ENCODE results near the gene SLC4A3.

The SLC4A3 gene

DNA sequence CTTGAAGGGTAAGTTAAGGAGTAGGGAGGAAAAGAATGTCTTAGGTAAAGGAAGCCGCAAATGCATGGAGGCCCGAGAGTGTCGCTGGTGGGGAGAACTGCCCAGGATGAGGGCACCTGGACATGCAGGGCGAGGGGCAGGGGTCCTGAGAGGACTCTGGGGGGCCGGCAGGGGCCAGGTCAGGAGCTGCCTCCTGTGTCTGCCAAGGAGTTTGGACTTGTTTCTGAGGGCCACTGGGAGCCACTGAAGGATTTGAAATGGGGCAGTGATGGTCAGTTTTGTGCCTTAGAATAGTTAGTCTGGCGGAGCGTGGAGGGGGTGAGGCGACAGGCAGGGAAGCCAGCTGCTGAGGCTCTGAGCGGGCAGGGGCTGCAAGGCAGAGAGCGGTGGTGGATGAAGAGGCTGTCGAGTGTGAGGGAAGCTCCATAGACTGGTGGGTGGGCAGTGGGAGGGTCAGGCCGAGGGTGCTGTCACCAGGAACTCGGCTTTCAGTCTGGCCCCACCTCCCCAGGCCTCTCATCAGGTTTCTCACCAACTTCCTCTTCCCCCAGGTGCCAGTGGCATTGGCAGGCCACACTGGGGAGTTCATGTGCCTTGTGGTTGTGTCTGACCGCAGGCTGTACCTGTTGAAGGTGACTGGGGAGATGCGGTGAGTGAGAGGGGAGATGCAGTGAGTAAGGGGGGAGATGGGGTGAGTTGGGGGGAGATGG is 14.7 kb upstream of the SLC4A3 start:
- DNase-seq: no peak

DNA sequence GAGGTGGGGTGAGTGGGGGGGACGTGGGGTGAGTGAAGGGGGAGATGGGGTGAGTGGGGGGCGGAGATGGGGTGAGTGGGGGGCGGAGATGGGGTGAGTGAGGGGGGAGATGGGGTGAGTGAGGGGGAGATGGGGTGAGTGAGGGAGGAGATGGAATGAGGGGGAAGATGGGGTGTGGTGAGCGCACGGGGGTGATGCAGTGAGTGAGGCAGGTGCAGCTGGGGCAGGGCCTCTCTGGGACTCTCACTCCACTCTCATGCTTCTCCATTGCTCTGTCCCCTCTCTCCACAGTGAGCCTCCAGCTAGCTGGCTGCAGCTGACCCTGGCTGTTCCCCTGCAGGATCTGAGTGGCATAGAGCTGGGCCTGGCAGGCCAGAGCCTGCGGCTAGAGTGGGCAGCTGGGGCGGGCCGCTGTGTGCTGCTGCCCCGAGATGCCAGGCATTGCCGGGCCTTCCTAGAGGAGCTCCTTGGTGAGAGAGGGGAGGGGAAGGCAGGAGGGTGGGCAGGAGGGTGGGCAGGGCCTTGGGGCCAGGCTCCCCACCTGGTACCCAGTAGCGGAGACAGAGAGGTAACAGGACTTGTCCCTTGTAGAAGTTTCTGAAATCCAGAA is 13.9 kb upstream of the SLC4A3 start:
- DNase-seq: no peak

DNA sequence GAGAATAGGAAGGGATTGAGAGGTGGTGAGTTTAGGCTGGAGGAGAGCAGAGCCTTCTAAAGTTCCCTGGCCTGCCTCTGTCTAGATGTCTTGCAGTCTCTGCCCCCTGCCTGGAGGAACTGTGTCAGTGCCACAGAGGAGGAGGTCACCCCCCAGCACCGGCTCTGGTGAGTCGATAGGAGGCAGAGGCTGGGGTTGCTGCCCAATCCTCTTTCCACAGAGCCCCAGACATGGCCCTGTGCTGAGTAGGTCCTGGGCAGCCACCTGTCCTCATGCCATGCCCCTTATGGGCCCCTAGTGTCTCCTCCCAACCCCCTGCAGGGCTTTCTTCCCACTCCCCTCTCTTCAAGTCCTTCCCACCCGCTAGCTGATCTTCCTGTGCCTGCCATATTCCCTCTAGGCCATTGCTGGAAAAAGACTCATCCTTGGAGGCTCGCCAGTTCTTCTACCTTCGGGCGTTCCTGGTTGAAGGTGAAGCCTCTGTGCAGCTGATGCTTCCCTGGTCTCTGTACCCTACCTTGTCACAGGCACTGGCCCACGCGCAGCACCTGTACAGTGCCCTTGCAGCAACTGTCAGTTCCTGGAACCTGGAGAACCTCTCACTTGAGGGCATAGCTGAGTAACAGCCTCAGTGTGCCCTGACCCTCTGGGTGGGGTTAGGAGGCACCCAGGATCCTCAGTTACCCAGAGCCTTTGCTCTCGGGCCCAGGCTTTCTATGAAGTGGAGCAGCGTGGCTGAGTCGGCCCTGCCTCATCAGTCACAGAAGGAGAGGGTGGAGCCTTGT is 13.2 kb upstream of the SLC4A3 start:
- no peak for DNase-seq

DNA sequence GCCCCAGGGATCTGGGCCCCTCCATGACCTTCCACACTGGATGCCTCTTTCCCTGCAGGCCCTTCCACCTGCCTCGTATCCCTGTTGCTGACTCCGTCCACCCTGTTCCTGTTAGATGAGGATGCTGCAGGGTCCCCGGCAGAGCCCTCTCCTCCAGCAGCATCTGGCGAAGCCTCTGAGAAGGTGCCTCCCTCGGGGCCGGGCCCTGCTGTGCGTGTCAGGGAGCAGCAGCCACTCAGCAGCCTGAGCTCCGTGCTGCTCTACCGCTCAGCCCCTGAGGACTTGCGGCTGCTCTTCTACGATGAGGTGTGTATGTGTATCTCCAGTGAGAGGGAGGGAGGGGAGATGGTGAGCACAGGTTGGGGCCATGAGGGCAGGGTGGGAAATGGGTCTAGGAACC is 12.4 kb upstream of the SLC4A3 start:
- DNase-seq: no peak

DNA sequence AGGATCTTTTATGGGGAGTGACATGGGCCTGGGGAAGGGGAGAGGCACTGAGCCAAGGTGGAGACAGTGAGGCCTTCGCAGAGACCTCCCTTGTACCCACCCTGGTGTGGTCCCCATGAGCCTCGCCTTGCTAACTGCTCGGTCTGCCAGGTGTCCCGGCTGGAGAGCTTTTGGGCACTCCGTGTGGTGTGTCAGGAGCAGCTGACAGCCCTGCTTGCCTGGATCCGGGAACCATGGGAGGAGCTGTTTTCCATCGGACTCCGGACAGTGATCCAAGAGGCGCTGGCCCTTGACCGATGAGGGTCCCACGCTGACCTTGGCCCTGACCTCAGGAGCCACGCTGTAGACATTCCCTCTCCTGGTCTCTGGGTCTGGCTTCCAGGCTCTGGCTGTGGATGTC is 11.5 kb upstream of the SLC4A3 start:
- no peak for DNase-seq

DNA sequence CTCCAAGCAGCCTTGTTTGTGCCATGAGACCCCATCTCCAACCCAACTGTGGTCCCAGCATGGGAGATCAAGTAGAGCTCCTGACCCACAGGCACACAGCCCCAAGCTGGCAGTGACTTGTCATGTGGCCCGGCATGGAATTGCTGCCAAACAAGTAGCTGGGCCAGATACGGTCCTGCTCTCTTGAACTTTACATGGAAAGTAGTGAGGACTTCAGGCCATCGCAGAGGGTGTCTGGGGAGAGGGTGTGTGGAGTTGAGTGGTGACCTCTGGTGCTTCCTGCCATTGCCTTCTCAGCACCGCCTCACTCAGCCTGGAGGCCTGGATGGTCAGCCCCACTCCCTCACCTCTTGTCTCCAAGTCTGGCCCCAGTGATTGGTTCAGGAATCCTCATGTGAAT is 10.9 kb upstream of the SLC4A3 start:
- no peak for DNase-seq

DNA sequence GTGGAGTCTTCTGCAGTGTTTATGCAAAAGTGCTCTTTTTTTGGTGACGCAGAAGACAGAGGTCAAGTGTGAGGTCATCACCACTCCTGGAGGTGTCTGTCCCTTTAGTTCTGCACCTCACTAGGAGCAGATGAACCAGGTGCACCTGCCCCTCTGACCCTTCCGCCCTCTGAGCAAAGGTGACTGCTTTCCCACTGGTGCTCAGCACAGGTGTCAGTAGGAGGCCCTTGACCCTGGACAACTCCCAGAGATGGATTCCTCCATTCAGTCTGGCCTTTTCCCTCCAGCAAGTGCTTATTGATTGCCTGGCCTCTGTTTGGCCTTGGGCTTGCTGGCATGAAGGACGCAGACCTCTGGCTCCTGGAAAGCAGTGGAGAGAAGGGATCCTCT is 8.7 kb upstream of the SLC4A3 start:
- DNase-seq: no peak

DNA sequence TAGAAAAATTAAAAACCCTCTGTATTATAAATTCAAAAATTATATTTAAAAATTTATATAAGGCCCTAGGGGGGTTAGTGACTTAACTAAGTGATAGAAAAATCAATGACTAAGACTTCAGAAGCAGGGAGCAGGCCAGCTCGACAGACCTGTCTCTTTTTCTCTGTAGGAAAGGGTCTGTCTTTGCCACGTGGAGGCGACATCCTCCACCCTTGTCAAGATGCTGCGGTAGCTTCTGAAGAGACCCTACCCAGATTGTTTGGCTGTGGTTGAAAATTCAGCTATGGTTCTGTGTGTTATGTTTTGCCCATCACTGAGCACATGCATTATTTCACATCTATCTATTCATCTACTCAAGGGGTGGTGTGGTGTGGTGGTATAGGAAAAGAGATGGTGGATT is 8.2 kb upstream of the SLC4A3 start:
- DNase-seq: no peak

DNA sequence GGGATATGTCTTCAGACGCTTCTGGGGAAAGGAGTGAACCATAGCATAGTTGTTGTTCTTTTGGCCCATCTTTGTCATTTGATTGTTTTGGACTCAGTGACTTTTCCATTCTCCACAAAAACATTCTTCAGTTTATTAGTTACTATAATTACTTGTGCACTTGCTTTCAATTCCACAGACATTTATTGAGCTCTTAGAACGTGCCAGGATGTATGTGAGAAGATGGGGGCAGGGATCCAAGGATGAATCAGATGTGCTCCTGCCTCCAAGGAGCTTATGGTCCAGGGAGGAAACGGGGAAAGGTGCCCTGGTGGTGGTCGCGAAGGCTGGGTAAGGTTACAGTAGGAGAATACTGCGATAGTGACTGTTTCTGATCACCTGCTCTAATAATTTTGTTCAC is 6.9 kb upstream of the SLC4A3 start:
- no peak for DNase-seq

DNA sequence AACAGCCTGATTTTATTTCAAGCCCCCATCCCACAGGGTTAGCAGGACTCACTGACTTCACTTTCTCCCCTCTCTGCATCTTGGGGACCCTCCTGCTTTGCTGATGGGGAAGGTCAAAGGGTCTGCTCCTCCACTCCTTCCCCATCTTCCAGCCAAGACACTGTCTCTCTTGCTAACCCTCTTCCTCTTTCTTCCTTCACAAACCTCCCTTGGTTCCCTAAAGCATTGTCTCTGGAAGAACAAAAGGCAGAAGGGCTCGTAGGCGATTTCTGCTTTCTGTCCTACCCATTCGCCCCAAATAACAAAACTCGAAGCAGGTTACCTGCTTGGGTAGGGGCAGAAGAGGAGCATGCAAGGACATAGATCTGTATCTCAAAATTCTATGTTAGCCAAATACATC is 5.5 kb upstream of the SLC4A3 start:
- DNase-seq: no peak

DNA sequence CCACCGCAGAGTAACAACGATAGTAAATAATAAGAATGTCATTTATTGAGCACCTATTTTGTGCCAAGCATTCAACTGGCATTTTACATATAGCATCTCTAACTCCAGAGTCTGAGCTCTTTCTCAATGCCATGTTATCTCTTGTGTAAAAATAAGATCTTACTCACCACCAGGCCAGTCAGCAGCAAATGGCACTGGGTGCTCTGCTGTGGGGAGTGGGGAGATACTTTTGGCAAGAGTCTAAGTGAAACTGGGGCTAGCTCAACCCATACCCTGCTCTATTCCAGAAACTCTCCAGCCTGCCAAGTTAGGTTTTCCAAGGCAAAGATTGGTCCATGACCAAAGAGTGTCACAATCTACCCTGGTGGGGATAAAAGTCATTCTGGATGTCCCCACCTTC is 5.0 kb upstream of the SLC4A3 start:
- DNase-seq: no peak

DNA sequence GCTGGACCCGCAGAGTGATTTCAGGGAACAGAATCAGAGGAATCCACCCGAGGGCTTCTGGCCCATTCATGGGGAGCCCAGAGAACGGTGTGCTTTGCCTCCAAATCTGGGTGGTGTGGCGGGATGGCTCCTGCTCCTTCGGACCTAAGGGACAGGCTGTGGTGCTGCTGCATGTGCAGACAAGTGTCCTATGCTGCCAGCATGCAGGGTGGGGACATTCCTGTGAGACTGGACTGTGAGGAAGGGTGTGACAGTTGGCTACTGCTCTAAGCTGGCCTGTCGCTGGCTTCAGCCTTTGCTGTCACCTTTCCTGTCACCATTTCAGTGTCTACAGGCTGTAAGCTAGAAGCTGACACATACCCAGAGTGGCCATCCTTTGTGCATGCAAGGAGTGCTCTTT is 2.9 kb upstream of the SLC4A3 start:
- DNase-seq: no peak

DNA sequence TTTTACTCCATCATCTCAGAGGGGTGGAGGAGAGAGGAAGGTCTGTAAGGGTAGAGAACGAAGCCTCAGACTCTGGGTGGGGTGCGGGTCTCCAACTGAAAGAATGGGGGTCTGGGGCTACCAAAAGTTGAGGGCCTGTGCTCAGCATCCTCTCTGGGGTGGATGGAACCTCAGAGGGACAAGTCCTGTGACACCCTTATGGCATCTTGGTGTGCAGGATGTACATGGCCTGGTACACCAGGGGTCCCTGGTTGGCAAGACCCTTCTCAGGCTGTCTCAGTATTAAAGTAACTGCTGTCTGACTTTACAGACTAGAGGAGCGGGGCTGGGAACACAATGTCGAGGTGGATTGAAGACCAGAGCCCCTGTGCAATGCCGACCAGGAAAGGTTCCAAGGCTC is 2.3 kb upstream of the SLC4A3 start:
- DNase-seq: no peak

DNA sequence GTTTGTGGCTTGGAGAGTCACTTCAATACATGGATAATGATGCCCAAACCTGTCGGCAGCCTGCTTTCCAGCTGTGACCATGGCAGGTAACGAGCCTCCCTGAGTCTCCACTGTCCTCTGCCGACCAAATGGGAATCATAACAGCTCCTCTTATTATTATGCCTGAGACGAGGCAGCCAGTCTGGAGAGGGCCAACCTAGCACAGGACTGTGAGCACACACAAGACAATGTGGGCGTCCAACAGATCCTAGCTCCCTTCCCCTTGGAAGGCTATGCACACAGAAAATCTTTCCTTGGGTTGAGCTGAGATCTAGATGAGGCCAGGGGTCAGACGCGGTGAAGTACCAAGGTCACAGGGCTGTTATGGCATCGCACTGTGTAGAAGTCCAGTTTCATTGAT is 890 bp upstream of the SLC4A3 start:
- DNase-seq: no peak

DNA sequence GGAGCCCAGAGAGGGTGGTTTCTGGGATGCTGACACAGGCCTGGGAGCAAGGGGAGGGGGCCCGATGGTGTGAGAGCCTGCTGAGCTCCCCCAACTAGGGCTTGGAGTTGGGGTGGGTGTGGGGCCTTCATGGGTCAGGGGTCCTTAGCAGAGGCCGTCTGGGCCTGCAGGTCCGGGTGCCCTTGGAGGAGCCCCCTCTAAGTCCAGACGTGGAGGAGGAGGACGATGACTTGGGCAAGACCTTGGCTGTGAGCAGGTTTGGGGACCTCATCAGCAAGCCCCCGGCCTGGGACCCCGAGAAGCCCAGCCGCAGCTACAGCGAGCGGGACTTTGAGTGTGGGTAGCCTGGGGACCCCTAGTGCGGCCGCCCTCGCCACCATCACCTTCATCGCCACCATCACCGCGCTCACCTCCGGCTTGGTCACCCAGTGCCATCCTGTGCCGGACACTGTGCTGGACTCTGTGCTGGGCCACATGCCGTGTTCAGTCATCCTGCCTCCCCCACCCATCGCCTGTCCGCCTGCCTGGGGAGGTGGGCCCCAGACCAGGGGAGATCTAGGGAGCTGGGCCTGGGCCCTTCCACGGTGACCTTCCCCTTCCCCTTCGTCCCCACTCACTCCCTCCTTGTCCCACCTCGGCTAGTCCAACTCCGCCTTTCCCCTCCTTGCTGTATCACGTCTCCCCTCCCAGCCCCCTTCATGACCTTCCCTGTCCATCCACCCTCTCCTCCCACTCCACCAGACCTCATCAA is 980 bp downstream of the SLC4A3 start:
- no peak for DNase-seq

DNA sequence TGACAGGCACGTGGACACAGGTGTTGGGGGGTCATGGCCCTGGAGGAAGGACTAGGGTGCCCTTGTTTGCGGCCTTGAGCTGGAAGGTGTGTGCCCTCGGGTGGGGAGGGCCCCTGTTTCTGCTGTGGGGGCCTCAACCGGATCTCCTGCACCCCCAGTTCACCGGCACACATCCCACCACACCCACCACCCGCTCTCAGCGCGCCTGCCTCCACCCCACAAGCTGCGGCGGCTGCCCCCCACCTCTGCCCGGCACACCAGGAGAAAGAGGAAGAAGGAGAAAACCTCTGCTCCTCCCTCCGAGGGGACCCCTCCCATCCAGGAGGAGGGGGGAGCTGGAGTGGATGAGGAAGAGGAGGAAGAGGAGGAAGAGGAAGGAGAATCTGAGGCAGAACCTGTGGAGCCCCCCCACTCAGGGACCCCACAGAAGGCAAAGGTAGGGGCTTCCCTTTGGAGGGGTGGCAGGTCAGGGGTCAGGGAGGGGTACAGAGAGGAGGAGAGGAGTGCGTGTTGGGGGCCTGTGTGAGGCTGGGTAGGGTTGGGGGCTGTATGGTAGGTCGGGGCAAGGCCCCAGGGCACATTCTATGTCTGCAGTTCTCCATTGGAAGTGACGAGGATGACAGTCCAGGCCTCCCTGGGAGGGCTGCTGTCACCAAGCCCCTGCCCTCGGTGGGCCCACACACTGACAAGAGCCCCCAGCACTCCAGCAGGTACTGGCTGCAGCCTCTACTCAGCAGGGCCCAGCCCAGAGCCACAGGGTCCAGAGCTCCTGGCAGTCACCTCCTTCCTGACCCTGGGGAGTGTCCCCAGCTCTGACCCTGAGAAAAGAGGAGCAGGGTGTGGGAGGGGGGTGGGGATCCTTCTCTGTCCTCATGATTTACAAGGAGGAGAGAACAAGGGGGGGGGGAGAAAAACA is 1.8 kb downstream of the SLC4A3 start:
- no peak for DNase-seq

DNA sequence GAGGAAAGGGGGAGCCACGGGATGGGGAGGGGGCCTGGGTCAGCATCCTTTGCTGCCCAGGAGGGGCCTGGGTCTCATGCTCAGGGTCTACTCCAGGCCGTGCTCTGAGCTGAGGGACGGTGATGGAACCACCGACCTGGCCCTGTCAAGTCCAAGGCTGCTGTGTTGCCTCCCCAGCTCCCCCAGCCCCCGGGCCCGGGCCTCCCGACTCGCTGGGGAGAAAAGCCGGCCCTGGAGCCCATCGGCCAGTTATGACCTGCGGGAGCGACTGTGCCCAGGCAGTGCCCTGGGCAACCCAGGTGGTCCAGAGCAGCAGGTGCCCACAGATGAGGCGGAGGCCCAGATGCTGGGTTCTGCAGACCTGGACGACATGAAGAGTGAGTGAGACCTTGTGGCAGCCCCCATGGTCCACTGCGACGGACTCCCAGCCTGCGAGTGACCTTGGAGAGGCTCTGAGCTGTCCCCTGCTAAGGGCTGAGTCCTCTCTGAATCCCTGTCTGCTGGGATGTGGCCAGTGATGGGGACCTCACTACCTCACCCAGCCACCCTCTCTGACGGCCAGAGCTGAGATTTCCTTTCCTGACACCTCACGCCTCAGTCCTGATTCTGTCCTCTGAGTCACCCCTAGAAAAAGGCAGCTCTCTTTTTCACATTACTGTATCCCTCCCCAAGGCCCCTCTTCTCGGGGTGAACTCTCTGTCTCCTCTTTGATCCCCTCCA is 2.7 kb downstream of the SLC4A3 start:
- DNase-seq: no peak

DNA sequence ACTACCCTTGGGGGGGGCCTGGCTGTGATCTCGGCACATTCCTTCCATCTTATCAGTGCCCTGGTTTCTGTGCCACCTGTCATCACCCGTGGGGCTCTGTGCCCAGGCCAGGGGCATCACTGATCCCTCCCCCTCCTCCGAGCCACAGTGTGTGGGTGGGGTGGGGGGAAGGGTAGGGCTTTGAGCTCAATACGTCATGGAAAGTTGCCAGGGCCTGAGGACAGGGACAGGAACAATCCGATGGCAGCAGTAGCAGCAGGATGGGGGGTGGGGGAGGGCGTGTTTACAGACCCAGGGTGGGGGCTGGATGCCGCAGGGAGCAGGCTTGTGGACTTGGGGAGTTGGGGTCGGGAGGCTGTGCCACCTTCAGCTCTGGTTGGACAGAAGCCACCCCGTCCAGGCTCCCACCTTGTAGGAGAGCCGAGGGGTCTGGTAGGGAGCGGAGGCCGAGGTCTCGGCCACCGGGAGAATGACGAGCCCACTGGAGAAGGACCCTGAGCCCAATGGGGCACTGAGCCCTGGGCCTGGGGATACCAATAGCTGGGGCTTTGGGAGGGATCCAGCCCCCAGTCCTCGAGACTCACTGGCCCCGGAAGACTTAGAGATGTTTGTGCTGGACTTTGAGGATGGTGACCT is 3.5 kb downstream of the SLC4A3 start:
- no peak for DNase-seq

DNA sequence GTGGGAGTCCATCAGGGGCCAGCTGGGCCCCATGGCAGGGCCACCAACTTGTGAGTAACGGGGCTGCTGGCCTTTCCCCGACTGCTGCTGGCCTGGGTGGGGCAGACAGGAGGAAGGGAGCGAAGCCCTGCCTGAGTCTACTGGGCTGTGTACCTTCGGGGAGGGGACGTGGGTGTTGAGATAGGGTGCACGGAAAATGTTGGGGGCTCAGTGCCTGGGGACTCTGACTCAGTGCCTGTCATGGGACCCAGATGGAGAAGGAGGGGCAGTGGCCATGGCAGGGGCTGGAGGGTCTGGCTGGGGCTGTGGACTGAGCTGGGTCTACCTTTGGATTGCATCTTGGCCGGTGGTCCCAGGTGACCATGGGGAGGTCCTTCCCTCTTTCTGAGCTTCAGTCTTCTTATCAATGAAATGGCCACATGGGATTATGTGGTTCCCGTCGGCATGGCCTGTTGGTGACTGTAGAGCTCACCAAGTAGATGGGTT is 4.0 kb downstream of the SLC4A3 start:
- no peak for DNase-seq

DNA sequence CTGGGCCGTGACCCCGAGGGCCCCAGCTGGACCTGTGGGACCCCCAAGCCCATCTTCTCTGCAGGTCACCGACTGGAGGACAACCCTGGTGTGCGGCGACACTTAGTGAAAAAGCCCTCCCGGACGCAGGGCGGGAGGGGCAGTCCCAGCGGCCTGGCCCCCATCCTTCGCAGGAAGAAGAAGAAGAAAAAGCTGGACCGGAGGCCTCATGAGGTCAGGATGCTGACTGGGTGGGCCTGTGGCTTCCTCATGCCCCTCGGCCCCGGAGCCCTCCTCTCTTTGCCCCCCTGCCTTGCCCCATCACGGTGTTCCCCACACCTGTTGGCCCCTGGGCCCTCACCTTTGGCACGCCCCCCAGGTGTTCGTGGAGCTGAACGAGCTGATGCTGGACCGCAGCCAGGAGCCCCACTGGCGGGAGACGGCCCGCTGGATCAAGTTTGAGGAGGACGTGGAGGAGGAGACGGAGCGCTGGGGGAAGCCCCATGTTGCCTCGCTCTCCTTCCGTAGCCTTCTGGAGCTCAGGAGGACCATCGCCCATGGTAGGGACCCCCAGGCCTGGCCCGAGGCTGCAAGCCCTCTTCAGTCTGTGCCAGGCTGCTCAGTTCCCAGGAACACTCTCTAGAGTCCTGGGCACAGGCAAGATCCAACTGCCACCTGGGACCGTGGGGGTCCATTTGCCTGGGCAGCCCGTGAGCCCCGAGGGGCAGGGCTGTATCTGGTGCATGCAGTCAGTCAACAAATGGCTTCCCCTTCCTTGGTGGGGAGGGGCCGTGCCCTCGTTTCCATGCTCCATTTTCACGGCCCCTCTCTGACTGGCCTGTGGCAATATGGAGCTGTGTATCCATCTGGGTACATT is 4.7 kb downstream of the SLC4A3 start:
- no peak for DNase-seq
